ENCODE results near the gene SMIM24.

Gene SMIM24

DNA sequence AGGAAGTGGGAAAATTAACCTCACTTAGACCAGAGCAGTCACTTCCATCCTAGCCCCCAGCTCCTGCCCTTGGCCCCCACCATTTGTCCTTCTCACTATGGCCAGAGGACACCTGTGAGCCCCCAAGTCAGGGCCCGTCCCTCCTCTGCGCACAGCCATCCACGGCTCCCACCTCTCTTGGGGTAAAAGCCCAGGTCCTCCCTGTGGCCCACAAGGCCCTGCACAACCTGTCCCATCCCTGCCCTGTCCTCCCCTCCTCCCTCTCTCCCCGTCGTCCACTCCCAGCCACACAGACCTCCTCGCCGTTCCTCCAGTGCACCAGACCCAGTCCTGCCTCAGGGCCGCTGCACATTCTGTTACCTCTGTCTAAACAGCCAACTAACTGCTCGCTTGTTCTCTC is 53.9 kb downstream of the SMIM24 start:
- no peak for DNase-seq

All from effector CD4-positive, alpha-beta T cell (primary cell).